Measurements from ENCODE around the gene STRADB.

DNA sequence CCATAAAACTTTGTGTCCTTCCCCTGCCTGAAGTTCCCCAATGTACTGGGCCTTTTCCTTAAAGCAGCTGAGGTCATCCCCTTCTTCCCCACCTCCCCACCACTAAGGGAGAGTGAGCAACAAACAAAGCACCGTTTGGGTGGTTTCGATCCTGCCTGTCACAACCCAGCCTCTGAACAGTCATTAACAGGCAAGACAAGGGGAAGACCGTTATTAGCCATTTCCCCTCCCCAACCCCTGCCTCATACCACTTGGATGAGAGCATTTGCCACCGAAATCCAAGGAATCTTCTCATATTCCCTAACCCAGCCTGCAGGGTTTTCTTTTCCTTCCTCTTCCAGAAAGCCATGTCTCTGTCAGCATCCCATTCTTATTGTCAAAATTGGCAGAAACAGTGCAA is 65.6 kb downstream of the STRADB start:
- TF ChIP-seq, protein P1, sequence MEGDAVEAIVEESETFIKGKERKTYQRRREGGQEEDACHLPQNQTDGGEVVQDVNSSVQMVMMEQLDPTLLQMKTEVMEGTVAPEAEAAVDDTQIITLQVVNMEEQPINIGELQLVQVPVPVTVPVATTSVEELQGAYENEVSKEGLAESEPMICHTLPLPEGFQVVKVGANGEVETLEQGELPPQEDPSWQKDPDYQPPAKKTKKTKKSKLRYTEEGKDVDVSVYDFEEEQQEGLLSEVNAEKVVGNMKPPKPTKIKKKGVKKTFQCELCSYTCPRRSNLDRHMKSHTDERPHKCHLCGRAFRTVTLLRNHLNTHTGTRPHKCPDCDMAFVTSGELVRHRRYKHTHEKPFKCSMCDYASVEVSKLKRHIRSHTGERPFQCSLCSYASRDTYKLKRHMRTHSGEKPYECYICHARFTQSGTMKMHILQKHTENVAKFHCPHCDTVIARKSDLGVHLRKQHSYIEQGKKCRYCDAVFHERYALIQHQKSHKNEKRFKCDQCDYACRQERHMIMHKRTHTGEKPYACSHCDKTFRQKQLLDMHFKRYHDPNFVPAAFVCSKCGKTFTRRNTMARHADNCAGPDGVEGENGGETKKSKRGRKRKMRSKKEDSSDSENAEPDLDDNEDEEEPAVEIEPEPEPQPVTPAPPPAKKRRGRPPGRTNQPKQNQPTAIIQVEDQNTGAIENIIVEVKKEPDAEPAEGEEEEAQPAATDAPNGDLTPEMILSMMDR (conservative IDR thresholded peaks at IDR 0.05; ENCODE audit: low read depth in 2 of 2), result no peak
- no peak for TF ChIP-seq POLR2AphosphoS5 (IDR thresholded peaks at IDR 0.05; ENCODE audit: low read depth)
- TF ChIP-seq, protein P2, sequence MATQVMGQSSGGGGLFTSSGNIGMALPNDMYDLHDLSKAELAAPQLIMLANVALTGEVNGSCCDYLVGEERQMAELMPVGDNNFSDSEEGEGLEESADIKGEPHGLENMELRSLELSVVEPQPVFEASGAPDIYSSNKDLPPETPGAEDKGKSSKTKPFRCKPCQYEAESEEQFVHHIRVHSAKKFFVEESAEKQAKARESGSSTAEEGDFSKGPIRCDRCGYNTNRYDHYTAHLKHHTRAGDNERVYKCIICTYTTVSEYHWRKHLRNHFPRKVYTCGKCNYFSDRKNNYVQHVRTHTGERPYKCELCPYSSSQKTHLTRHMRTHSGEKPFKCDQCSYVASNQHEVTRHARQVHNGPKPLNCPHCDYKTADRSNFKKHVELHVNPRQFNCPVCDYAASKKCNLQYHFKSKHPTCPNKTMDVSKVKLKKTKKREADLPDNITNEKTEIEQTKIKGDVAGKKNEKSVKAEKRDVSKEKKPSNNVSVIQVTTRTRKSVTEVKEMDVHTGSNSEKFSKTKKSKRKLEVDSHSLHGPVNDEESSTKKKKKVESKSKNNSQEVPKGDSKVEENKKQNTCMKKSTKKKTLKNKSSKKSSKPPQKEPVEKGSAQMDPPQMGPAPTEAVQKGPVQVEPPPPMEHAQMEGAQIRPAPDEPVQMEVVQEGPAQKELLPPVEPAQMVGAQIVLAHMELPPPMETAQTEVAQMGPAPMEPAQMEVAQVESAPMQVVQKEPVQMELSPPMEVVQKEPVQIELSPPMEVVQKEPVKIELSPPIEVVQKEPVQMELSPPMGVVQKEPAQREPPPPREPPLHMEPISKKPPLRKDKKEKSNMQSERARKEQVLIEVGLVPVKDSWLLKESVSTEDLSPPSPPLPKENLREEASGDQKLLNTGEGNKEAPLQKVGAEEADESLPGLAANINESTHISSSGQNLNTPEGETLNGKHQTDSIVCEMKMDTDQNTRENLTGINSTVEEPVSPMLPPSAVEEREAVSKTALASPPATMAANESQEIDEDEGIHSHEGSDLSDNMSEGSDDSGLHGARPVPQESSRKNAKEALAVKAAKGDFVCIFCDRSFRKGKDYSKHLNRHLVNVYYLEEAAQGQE (IDR thresholded peaks at IDR 0.05; ENCODE audit: unreplicated experiment), result no peak
